ENCODE results near the gene TLCD3B. TPM values are rescaled to one million over a fixed set of nuclear protein-coding genes. Genes with fewer than 3 reads are reported as not detected.

The TLCD3B gene
- polyA plus RNA-seq, 1 of the 3 experiments (the other 2 are of a cell fraction), result 3.8 TPM

DNA sequence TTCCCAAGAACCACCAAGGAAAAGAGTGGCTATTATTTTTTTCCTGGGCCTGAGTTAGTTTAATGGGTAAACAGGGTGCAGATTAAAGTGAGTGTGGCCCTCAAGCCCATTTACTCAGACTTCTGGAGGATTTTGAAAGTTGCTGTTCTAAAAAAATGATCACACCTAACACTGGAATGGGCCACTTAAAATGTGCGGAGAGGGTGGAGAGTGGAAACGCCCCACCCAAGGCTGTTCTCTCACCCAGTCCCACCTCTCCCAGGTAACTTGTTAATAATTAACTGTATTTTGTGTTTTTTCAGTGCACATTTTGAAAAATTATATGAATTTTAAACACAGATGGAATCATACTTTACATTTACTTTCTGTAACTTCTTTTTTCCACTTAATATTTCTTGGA, 41.0 kb downstream of the TLCD3B start:
- ChIA-PET CTCF (interaction anchor here (1.3 kb wide), 1 partner anchor 15 kb away, joined by 3 read pairs; no protein-coding TSS in a partner anchor), POLR2A (interaction anchor here (0.5 to 1.4 kb wide), 2 partner anchors 17 to 52 kb away, joined by 3 to 4 read pairs; partner anchors contain the start of gene TAOK2)
- H3K4me2 ChIP-seq, result no peak overlapping the region
- no peaks in the 10 kb centered on the region for H3K27me3 ChIP-seq (ENCODE audit: insufficient read depth)
- TF ChIP-seq NRF1 (IDR thresholded peaks at IDR 0.05; ENCODE audit: low read depth, low read length) (no peak), RCOR1 (IDR thresholded peaks at IDR 0.05; ENCODE audit: low read length) (no peak), FOXJ3 (CRISPR knock-in tag; IDR thresholded peaks at IDR 0.05) (no peak), FOXM1 (IDR thresholded peaks at IDR 0.05; ENCODE audit: low read depth) (no peak), MXI1 (IDR thresholded peaks at IDR 0.05; ENCODE audit: low read depth, low read length) (no peak), SIN3A (IDR thresholded peaks at IDR 0.05; ENCODE audit: borderline replicate concordance, low read depth, low read length) (no peak), GABPA (IDR thresholded peaks at IDR 0.05; ENCODE audit: low read depth) (no peak), MEF2A (IDR thresholded peaks at IDR 0.05; ENCODE audit: borderline replicate concordance, low read depth) (no peak), TAF1 (IDR thresholded peaks at IDR 0.05; ENCODE audit: borderline replicate concordance, low read depth, low read length) (no peak), RFX5 (IDR thresholded peaks at IDR 0.05; ENCODE audit: low read length) (no peak), ELF1 (IDR thresholded peaks at IDR 0.05) (no peak), TCF12 (IDR thresholded peaks at IDR 0.05) (no peak), JUND (IDR thresholded peaks at IDR 0.05) (no peak)
- TF ChIP-seq, protein P1, sequence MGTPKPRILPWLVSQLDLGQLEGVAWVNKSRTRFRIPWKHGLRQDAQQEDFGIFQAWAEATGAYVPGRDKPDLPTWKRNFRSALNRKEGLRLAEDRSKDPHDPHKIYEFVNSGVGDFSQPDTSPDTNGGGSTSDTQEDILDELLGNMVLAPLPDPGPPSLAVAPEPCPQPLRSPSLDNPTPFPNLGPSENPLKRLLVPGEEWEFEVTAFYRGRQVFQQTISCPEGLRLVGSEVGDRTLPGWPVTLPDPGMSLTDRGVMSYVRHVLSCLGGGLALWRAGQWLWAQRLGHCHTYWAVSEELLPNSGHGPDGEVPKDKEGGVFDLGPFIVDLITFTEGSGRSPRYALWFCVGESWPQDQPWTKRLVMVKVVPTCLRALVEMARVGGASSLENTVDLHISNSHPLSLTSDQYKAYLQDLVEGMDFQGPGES (IDR thresholded peaks at IDR 0.05; ENCODE audit: low read depth, low read length), result no peak
- TF ChIP-seq, protein P2, sequence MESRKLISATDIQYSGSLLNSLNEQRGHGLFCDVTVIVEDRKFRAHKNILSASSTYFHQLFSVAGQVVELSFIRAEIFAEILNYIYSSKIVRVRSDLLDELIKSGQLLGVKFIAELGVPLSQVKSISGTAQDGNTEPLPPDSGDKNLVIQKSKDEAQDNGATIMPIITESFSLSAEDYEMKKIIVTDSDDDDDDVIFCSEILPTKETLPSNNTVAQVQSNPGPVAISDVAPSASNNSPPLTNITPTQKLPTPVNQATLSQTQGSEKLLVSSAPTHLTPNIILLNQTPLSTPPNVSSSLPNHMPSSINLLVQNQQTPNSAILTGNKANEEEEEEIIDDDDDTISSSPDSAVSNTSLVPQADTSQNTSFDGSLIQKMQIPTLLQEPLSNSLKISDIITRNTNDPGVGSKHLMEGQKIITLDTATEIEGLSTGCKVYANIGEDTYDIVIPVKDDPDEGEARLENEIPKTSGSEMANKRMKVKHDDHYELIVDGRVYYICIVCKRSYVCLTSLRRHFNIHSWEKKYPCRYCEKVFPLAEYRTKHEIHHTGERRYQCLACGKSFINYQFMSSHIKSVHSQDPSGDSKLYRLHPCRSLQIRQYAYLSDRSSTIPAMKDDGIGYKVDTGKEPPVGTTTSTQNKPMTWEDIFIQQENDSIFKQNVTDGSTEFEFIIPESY (IDR thresholded peaks at IDR 0.05; ENCODE audit: borderline replicate concordance, low read depth), result no peak
- TF ChIP-seq, protein P3, sequence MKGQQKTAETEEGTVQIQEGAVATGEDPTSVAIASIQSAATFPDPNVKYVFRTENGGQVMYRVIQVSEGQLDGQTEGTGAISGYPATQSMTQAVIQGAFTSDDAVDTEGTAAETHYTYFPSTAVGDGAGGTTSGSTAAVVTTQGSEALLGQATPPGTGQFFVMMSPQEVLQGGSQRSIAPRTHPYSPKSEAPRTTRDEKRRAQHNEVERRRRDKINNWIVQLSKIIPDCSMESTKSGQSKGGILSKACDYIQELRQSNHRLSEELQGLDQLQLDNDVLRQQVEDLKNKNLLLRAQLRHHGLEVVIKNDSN (IDR thresholded peaks at IDR 0.05; ENCODE audit: borderline replicate concordance, low read depth), result no peak
- TF ChIP-seq, protein P4, sequence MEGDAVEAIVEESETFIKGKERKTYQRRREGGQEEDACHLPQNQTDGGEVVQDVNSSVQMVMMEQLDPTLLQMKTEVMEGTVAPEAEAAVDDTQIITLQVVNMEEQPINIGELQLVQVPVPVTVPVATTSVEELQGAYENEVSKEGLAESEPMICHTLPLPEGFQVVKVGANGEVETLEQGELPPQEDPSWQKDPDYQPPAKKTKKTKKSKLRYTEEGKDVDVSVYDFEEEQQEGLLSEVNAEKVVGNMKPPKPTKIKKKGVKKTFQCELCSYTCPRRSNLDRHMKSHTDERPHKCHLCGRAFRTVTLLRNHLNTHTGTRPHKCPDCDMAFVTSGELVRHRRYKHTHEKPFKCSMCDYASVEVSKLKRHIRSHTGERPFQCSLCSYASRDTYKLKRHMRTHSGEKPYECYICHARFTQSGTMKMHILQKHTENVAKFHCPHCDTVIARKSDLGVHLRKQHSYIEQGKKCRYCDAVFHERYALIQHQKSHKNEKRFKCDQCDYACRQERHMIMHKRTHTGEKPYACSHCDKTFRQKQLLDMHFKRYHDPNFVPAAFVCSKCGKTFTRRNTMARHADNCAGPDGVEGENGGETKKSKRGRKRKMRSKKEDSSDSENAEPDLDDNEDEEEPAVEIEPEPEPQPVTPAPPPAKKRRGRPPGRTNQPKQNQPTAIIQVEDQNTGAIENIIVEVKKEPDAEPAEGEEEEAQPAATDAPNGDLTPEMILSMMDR (IDR thresholded peaks at IDR 0.05), result no peak
- TF ChIP-seq, protein P5, sequence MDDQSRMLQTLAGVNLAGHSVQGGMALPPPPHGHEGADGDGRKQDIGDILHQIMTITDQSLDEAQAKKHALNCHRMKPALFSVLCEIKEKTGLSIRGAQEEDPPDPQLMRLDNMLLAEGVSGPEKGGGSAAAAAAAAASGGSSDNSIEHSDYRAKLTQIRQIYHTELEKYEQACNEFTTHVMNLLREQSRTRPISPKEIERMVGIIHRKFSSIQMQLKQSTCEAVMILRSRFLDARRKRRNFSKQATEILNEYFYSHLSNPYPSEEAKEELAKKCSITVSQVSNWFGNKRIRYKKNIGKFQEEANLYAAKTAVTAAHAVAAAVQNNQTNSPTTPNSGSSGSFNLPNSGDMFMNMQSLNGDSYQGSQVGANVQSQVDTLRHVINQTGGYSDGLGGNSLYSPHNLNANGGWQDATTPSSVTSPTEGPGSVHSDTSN (IDR thresholded peaks at IDR 0.05), result no peak
- TF ChIP-seq, protein P6, sequence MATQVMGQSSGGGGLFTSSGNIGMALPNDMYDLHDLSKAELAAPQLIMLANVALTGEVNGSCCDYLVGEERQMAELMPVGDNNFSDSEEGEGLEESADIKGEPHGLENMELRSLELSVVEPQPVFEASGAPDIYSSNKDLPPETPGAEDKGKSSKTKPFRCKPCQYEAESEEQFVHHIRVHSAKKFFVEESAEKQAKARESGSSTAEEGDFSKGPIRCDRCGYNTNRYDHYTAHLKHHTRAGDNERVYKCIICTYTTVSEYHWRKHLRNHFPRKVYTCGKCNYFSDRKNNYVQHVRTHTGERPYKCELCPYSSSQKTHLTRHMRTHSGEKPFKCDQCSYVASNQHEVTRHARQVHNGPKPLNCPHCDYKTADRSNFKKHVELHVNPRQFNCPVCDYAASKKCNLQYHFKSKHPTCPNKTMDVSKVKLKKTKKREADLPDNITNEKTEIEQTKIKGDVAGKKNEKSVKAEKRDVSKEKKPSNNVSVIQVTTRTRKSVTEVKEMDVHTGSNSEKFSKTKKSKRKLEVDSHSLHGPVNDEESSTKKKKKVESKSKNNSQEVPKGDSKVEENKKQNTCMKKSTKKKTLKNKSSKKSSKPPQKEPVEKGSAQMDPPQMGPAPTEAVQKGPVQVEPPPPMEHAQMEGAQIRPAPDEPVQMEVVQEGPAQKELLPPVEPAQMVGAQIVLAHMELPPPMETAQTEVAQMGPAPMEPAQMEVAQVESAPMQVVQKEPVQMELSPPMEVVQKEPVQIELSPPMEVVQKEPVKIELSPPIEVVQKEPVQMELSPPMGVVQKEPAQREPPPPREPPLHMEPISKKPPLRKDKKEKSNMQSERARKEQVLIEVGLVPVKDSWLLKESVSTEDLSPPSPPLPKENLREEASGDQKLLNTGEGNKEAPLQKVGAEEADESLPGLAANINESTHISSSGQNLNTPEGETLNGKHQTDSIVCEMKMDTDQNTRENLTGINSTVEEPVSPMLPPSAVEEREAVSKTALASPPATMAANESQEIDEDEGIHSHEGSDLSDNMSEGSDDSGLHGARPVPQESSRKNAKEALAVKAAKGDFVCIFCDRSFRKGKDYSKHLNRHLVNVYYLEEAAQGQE (IDR thresholded peaks at IDR 0.05; ENCODE audit: low read depth, low read length), result no peak
- H2AFZ ChIP-seq (ENCODE audit: low read depth), result no peak overlapping the region
- H3K27ac ChIP-seq (ENCODE audit: low read depth in 2 of 2, low read length in 1 of 2), result no peak overlapping the region
- H4K20me1 ChIP-seq (ENCODE audit: insufficient read depth), result no peaks in the 10 kb centered on the region
- DNase-seq, result no peak
- H3K9me2 ChIP-seq, result no peaks in the 10 kb centered on the region
- H3F3A ChIP-seq (replicated peaks; ENCODE audit: insufficient read depth), result peaks cover 10% of the 10 kb centered on the region
- H3K4me3 ChIP-seq (ENCODE audit: low read depth in 2 of 2, low read length in 1 of 2), result no peak overlapping the region
- H3K79me2 ChIP-seq (ENCODE audit: insufficient read depth), result no peaks in the 10 kb centered on the region
- H3K4me1 ChIP-seq (ENCODE audit: control insufficient read depth in 1 of 2, insufficient read depth in 2 of 2, low read depth in 1 of 2, low read length in 1 of 2), result peaks cover 0 to 7% of the 10 kb centered on the region in 2 experiments; a peak in 1 of 4 replicates
- H3K9me3 ChIP-seq, result no peaks in the 10 kb centered on the region
- WGBS (ENCODE audit: low lambda C conversion rate), result 93% methylated on average over 2 of the region's 2 CpGs
- H3K36me3 ChIP-seq (replicated peaks in 1 of 2; ENCODE audit: control insufficient read depth in 1 of 2, insufficient read depth in 2 of 2, low read length in 1 of 2), result peaks cover 4 to 83% of the 10 kb centered on the region in 2 experiments
- no peak overlapping the region for H3K9ac ChIP-seq
